GM12872 (cell line): ENCODE measurements around the gene HS6ST1.

Experiments used
- CTCF ChIP-seq: IDR thresholded peaks from 3 replicates; pipeline ENCODE4 v1.5.1; 2011; ENCODE audit warnings: low read depth, mild to moderate bottlenecking, low read length, moderate library complexity; ENCODE audit not compliant: insufficient read depth

HS6ST1 gene

GRCh38 chr2:128263902-128264331 lies 54.8 kb downstream of the HS6ST1 start:
- no peak for TF ChIP-seq CTCF

GRCh38 chr2:128262315-128263253 lies 56.1 kb downstream of the HS6ST1 start:
- no peak for TF ChIP-seq CTCF

GRCh38 chr2:128261245-128262128 lies 57.2 kb downstream of the HS6ST1 start:
- no peak for TF ChIP-seq CTCF

GRCh38 chr2:128260239-128261138 lies 58.2 kb downstream of the HS6ST1 start:
- no peak for TF ChIP-seq CTCF

GRCh38 chr2:128259585-128259984 lies 59.1 kb downstream of the HS6ST1 start:
- TF ChIP-seq CTCF = no peak

GRCh38 chr2:128258218-128258617 lies 60.5 kb downstream of the HS6ST1 start:
- no peak for TF ChIP-seq CTCF
